HFFc6 (cell line): Measurements from ENCODE around the gene LAPTM5. TPM values are rescaled to one million over a fixed set of nuclear protein-coding genes. Genes with fewer than 3 reads are reported as not detected.

Source experiments
- DNase-seq: peaks from one replicate; pipeline ENCODE4 v3.0.0-alpha.2; 2018
- H3K27ac Mint-ChIP-seq: 2 replicates; pipeline ENCODE4 v1.8.0; 2020; ENCODE audit warnings: mild to moderate bottlenecking, mixed read lengths
- H3K27me3 Mint-ChIP-seq: 2 replicates; pipeline ENCODE4 v1.8.0; 2021; ENCODE audit warnings: mild to moderate bottlenecking, moderate library complexity, mixed read lengths; ENCODE audit not compliant: insufficient read depth
- H3K36me3 Mint-ChIP-seq: 2 replicates; pipeline ENCODE4 v1.8.0; 2021; ENCODE audit warnings: low read depth, mixed read lengths
- H3K4me1 Mint-ChIP-seq: 2 replicates; pipeline ENCODE4 v1.8.0; 2020; ENCODE audit warnings: low read depth, mixed read lengths
- H3K4me3 Mint-ChIP-seq: 2 replicates; pipeline ENCODE4 v1.8.0; 2020; ENCODE audit warnings: mild to moderate bottlenecking, moderate library complexity, mixed read lengths
- H3K9me3 Mint-ChIP-seq: 2 replicates; pipeline ENCODE4 v1.8.0; 2020; ENCODE audit warnings: mild to moderate bottlenecking, mixed read lengths
- CTCF ChIP-seq: fragments of 200-600 bp; sonication (generic); IDR thresholded peaks from 2 replicates; pipeline ENCODE4 v1.5.0; 2021; ENCODE audit warnings: antibody characterized with exemption, mild to moderate bottlenecking
- total RNA-seq, 6 experiments: library from RNA; stranded (reverse); fragmentation: NEBNext Ultra II Directional; extraction: Animal tissue kit (Norgen Biotek cat#: 25700); gene quantifications; 2 replicates in 1 of 6; 3 replicates in 5 of 6; pipeline ENCODE4 v1.2.3, GENCODE V29; 2021

Gene LAPTM5
- total RNA-seq, 6 experiments from 2014 or later, result 0.38 to 0.81 (median 0.63) TPM

DNA sequence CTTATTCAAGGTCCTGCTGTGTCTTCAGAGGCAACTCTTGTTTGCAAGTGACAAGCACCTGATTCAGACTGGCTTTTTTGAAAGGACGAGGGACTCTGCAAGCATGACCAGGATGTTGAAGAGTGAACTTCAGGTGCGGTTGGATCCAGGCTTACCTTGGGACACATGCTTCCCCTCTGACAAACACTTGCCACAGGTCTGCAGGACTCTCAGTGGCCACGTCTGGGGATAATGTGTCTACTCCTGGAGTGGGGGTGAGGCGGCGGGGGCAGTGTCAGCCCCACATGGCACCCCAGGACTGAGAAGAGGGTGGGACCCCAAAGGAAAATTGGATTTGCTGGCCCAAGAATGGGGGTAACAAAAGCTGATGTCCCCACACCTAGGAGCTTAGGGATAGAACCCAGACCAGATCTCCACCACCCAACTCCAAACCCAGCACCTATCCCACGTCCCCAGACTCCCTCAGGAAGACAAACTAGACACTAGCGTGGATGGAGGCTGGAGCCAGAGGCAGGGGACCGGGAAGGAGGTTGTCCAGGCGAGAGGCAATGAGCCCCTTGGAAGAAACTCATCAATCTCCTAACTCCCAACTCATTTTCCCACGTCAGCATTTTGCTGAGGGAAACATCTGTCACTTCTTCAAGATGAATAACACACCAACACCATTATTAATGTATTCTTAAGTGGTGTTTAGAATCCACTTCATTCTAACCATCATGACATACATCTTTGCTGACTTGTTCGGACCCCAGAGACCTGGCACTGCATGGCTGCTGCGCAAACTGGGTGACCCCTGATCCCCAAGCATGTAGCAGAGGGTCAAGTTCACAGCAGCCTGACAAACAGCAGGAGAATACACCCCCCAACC, 32.0 kb upstream of the LAPTM5 start:
- no peak for TF ChIP-seq CTCF
- Mint-ChIP-seq H3K27ac (no peak overlapping the region), H3K4me3 (no peak overlapping the region), H3K36me3 (no peaks in the 10 kb centered on the region), H3K27me3 (peaks cover 34% of the 10 kb centered on the region), H3K9me3 (no peaks in the 10 kb centered on the region), H3K4me1 (no peaks in the 10 kb centered on the region)
- DNase-seq, result no peak

GRCh38 chr1:30788580-30789387, 31.2 kb upstream of the LAPTM5 start:
- TF ChIP-seq CTCF, result no peak
- Mint-ChIP-seq H3K27ac (no peak overlapping the region), H3K27me3 (peaks cover 35% of the 10 kb centered on the region), H3K4me1 (no peaks in the 10 kb centered on the region), H3K4me3 (no peak overlapping the region), H3K9me3 (no peaks in the 10 kb centered on the region), H3K36me3 (no peaks in the 10 kb centered on the region)
- no peak for DNase-seq

DNA sequence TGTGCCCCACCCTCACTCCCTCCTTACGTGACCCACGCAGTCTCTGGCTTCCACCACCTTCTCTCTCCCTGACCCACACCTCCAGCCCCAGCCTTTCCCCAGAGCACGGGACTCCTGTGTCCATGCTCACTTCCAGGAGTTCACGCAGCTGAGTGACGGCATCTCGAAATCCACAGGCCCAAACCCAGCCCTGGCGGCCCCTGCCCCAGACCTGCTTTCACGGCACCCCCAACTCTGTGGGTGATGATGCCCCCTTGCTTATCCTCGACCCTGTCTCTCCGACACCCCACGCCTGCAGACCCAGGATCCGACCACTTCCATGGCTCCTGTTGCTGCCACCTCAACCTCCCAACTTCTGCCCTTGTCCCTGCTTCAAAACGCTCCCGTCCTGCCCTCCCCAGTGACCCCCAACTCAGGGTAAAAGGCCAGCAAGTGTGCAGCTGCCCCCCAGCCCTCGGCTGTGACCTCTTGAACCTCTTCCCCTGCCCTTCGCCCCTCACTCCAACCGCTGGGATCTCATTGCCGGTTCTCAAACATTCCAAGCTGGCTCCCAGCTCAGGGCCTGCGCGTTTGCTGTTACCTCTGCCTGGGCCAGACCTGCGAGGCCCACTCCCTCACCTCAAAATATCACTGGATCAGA, 30.4 kb upstream of the LAPTM5 start:
- no peak overlapping the region for H3K27ac Mint-ChIP-seq
- H3K36me3 Mint-ChIP-seq, result no peaks in the 10 kb centered on the region
- peaks cover 35% of the 10 kb centered on the region for H3K27me3 Mint-ChIP-seq
- H3K9me3 Mint-ChIP-seq, result no peaks in the 10 kb centered on the region
- no peak for TF ChIP-seq CTCF
- no peak for DNase-seq
- H3K4me3 Mint-ChIP-seq, result no peak overlapping the region
- no peaks in the 10 kb centered on the region for H3K4me1 Mint-ChIP-seq

GRCh38 chr1:30787266-30787665, 29.7 kb upstream of the LAPTM5 start:
- Mint-ChIP-seq H3K27me3 (peaks cover 31% of the 10 kb centered on the region), H3K4me1 (peaks cover 4% of the 10 kb centered on the region), H3K36me3 (no peaks in the 10 kb centered on the region), H3K9me3 (no peaks in the 10 kb centered on the region), H3K27ac (no peak overlapping the region), H3K4me3 (no peak overlapping the region)
- DNase-seq, result no peak
- TF ChIP-seq CTCF, result no peak

DNA sequence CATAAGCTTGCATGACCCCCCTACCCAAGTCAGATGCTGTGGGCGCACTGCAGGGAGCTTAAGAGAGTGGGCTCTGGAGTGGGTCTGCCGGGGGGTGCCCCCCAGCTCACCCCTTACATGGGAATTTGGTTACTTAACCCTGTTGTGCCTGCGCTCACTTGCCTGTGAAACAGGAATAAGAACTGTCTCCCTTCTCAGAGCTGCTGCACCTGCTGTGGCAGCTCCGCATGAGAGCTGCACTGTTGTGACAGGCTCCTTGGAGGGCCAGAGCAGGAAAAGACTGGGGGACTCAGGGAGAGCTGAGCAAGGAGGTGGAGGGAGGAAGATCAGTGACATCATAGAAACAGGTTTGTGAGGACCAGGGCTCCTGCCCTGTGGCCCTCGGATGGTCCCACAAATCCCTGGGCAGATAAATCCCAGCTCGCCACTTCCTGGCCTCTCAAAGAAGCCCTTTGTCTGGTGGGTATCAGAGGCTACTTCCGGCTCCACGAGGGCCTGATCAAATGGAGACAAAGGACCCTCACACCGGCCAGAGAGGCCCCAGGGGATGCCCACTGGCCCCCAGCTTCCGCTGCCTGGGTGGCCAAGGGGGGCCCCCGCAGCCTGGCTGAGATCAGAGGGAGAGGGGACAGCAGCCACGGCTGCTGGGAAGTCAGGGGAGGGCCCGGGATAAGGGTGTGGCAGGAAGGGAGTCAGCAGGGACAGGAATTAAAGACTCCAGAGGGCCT, 28.9 kb upstream of the LAPTM5 start:
- Mint-ChIP-seq H3K9me3 (no peaks in the 10 kb centered on the region), H3K27me3 (peaks cover 26% of the 10 kb centered on the region), H3K4me3 (no peak overlapping the region), H3K36me3 (no peaks in the 10 kb centered on the region), H3K27ac (no peak overlapping the region), H3K4me1 (peaks cover 5% of the 10 kb centered on the region)
- TF ChIP-seq CTCF, result no peak
- no peak for DNase-seq
